K562 (cell line): Measurements from ENCODE around the gene RFT1. TPM values are rescaled to one million over a fixed set of nuclear protein-coding genes. Genes with fewer than 3 reads are reported as not detected.

Source experiments
- ASH1L ChIP-seq: fragments of 450-650 bp; IDR thresholded peaks from 2 replicates; pipeline ENCODE4 v1.6.1; 2018; ENCODE audit warnings: borderline replicate concordance, mild to moderate bottlenecking, low read depth; ENCODE audit not compliant: partially characterized antibody
- CREB3L1 ChIP-seq: fragments of 450-650 bp; IDR thresholded peaks from 2 replicates; pipeline ENCODE4 v1.6.1; 2014; ENCODE audit warnings: low read depth, mild to moderate bottlenecking, moderate library complexity, borderline replicate concordance
- ESRRA ChIP-seq: fragments of 450-650 bp; IDR thresholded peaks from 2 replicates; pipeline ENCODE4 v1.6.1; 2014; ENCODE audit warnings: low read depth, mild to moderate bottlenecking, moderate library complexity, borderline replicate concordance
- HMGN3 ChIP-seq: IDR thresholded peaks from 2 replicates; pipeline ENCODE4 v1.6.1; 2011; ENCODE audit warnings: borderline replicate concordance, low read depth, mild to moderate bottlenecking, mixed read lengths, low read length; ENCODE audit not compliant: insufficient read length; ENCODE audit errors: extremely low read depth
- JUND ChIP-seq, 2 experiments: IDR thresholded peaks; 2 replicates in 1 of 2; 3 replicates in 1 of 2; pipeline ENCODE4 v1.6.1; 2011; ENCODE audit warnings: borderline replicate concordance in 2 of 2, low read depth in 2 of 2, low read length in 2 of 2, improper control_type of control experiment in 1 of 2, missing biosample characterization in 1 of 2, missing genetic modification characterization in 1 of 2, missing genetic modification reagents in 1 of 2
- NELFE ChIP-seq: IDR thresholded peaks from 2 replicates; pipeline ENCODE4 v1.6.1; 2011; ENCODE audit warnings: mild to moderate bottlenecking; ENCODE audit not compliant: insufficient read depth, insufficient read length
- PCBP1 ChIP-seq: fragments of 200-400 bp; formaldehyde crosslinking; IDR thresholded peaks from 2 replicates; pipeline ENCODE4 v1.6.1; 2018; ENCODE audit warnings: mild to moderate bottlenecking, low read depth, low read length; ENCODE audit not compliant: poor library complexity, severe bottlenecking
- PML ChIP-seq: IDR thresholded peaks from 2 replicates; pipeline ENCODE4 v1.6.1; 2012; ENCODE audit warnings: low read length, inconsistent platforms
- POLR2B ChIP-seq: fragments of 450-650 bp; IDR thresholded peaks from 2 replicates; pipeline ENCODE4 v1.6.1; 2018; ENCODE audit warnings: low read depth; ENCODE audit not compliant: partially characterized antibody
- RBM25 ChIP-seq: fragments of 200-400 bp; formaldehyde crosslinking; IDR thresholded peaks from 2 replicates; pipeline ENCODE4 v1.6.1; 2018; ENCODE audit warnings: low read length, low read depth, moderate library complexity; ENCODE audit not compliant: severe bottlenecking
- SMARCA5 ChIP-seq: fragments of 450-650 bp; IDR thresholded peaks from 2 replicates; pipeline ENCODE4 v1.6.1; 2016
- YBX1 ChIP-seq: fragments of 450-650 bp; IDR thresholded peaks from 2 replicates; pipeline ENCODE4 v1.7.1; 2016; ENCODE audit warnings: mild to moderate bottlenecking
- ZNF23 ChIP-seq: fragments of 250-450 bp; sonication (Bioruptor Pico); IDR thresholded peaks from 2 replicates; pipeline ENCODE4 v1.4.0; 2020; ENCODE audit warnings: mild to moderate bottlenecking
- ZNF436 ChIP-seq: fragments of 250-450, 450-650 bp; sonication (Bioruptor Pico); formaldehyde crosslinking; IDR thresholded peaks from 2 replicates; pipeline ENCODE4 v1.7.0; 2020; ENCODE audit warnings: mild to moderate bottlenecking
- ZNF444 ChIP-seq: fragments of 250-450 bp; sonication (Bioruptor Pico); IDR thresholded peaks from 2 replicates; pipeline ENCODE4 v1.4.0; 2020; ENCODE audit warnings: mild to moderate bottlenecking, moderate library complexity
- ZNF589 ChIP-seq: fragments of 200-800 bp; sonication (Bioruptor generic); IDR thresholded peaks from 2 replicates; pipeline ENCODE4 v1.6.1; 2016; ENCODE audit warnings: low read depth, missing genetic modification characterization, missing compliant biosample characterization
- ZNF75A ChIP-seq: fragments of 450-650 bp; formaldehyde crosslinking; IDR thresholded peaks from 2 replicates; pipeline ENCODE4 v1.4.0; 2020; ENCODE audit warnings: mild to moderate bottlenecking
- ZSCAN29 ChIP-seq: fragments of 450-650 bp; IDR thresholded peaks from 2 replicates; pipeline ENCODE4 v1.6.1; 2017
- polyA plus RNA-seq, 8 experiments: library from polyadenylated mRNA; depleted of rRNA in 4 of 8; stranded (reverse) in 5 of 8; unstranded in 3 of 8; fragments of >200 nt; fragmentation: Nextera tagmentation in 2 of 8; fragmentation: Illumina TruSeq in 1 of 8; extraction: Ambion mirVana in 2 of 8; extraction: Trizol in 1 of 8; gene quantifications; 2 replicates each; pipeline versions ENCODE4 v1.2.1 to v1.2.3, GENCODE V29; 2011 to 2014; ENCODE audit warnings: inconsistent platforms in 1 of 8, missing spikeins in 1 of 8
- total RNA-seq, 7 experiments: library from RNA; depleted of rRNA in 6 of 7; stranded (reverse); fragments of >200 nt in 6 of 7; fragmentation: Illumina TruSeq in 2 of 7; extraction: Trizol in 2 of 7; gene quantifications; 2 replicates each; pipeline versions ENCODE4 v1.2.1 to v1.2.3, GENCODE V29; 2011 to 2021; ENCODE audit warnings: low replicate concordance in 1 of 7
- TF ChIP-seq, protein P1 (sequence below): sonication (generic); formaldehyde crosslinking; IDR thresholded peaks from 2 replicates; pipeline ENCODE4 v1.9.0; 2022; ENCODE audit warnings: mild to moderate bottlenecking, missing genetic modification reagents
- TF ChIP-seq, protein P2 (sequence below): fragments of 250-450 bp; sonication (Bioruptor Pico); IDR thresholded peaks from 2 replicates; pipeline ENCODE4 v1.9.0; 2021; ENCODE audit warnings: mild to moderate bottlenecking, inconsistent platforms

RFT1 gene
- total and polyA plus RNA-seq, 9 of the 15 experiments (the other 6 are each of a cell fraction or from before 2014, with no cell fraction given), result 4.4 to 23.8 (median 8.9) TPM

DNA sequence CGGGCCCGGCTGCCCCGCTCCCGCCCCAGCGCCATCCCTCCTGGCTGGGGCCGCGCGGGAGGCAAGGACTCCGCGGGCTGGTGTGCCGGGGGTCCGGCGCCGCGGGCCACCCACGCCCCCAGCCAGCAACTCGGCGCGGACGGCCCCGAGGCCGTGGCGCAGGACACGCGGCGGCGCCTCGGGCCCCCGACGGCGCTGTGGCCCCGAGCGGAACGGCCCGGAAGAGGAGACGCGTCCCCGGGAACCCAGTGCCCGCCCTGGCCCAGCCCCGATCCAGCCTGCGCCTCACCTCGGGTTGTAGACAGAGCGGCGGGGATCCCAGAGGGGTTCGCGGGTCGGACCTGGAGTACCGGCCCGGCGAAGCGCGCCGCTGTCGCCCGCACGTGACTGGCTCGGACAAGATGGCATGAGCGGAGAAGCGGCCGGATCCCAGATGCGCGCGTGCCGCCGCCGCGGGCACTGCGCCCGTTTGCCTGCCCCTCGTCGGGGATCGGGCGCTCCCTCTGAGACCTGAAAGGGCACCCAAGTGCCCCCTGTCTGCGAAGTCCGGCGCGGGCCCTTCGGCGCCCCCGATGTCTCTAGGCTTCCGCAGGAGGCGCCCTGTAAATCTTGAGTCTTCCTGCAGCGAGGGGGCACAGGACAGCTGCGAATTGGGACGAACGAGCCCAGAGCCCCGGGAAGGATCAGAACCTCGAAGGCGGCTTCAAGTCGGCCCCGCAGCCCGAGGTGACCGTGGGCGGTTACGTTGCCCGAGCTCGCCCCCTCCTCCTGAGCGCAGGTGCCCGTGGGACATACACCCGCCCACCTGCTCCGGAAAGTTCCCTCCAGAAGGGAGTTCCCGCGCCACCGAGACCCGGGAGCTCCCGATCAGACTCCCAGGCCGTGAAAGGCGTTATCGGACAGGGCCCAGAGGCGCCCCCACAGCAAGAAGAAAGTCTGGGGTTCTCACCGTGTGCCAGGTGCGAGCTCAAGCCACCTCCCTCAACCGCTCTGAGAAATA is 83.8 kb downstream of the RFT1 start (continued):
- TF ChIP-seq ASH1L (no peak), PCBP1 (peak; percentile 52), HMGN3 (peak; percentile 14), POLR2B (no peak), ZNF75A (no peak), ZSCAN29 (no peak), CREB3L1 (peak; percentile 60; the same call in 1 of the 2 replicates), ESRRA (no peak), ZNF23 (CRISPR knock-in tag) (no peak), JUND (IDR thresholded peaks at IDR 0.05; ENCODE audit: borderline replicate concordance, low read depth, low read length) (no peak), JUND (tag; IDR thresholded peaks at IDR 0.05; ENCODE audit: borderline replicate concordance, low read depth, low read length) (no peak), ZNF436 (CRISPR knock-in tag) (no peak), PML (no peak), NELFE (no peak), SMARCA5 (no peak), ZNF444 (CRISPR knock-in tag) (no peak), ZNF589 (CRISPR knock-in tag) (no peak), RBM25 (no peak), YBX1 (no peak)
- TF ChIP-seq, protein P1, sequence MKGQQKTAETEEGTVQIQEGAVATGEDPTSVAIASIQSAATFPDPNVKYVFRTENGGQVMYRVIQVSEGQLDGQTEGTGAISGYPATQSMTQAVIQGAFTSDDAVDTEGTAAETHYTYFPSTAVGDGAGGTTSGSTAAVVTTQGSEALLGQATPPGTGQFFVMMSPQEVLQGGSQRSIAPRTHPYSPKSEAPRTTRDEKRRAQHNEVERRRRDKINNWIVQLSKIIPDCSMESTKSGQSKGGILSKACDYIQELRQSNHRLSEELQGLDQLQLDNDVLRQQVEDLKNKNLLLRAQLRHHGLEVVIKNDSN, result peak; percentile 39; the same call in 1 of the 2 replicates
- TF ChIP-seq, protein P2, sequence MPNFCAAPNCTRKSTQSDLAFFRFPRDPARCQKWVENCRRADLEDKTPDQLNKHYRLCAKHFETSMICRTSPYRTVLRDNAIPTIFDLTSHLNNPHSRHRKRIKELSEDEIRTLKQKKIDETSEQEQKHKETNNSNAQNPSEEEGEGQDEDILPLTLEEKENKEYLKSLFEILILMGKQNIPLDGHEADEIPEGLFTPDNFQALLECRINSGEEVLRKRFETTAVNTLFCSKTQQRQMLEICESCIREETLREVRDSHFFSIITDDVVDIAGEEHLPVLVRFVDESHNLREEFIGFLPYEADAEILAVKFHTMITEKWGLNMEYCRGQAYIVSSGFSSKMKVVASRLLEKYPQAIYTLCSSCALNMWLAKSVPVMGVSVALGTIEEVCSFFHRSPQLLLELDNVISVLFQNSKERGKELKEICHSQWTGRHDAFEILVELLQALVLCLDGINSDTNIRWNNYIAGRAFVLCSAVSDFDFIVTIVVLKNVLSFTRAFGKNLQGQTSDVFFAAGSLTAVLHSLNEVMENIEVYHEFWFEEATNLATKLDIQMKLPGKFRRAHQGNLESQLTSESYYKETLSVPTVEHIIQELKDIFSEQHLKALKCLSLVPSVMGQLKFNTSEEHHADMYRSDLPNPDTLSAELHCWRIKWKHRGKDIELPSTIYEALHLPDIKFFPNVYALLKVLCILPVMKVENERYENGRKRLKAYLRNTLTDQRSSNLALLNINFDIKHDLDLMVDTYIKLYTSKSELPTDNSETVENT, result no peak
